Adrenal gland (tissue), 5 donors: ENCODE measurements around the gene TSPAN15.

Experiments
- POLR2A ChIP-seq, 2 donors: fragments of 450-650 bp; IDR thresholded peaks; one replicate each; pipeline ENCODE4 v1.6.1; 2017; ENCODE audit warnings: antibody characterized with exemption in 2 of 2, mild to moderate bottlenecking in 2 of 2, moderate library complexity in 1 of 2
- TF ChIP-seq, protein P1 (sequence below), 6 experiments: fragments of 450-650 bp in 4 of 6; fragments of 200-600 bp in 2 of 6; sonication (generic) in 1 of 6; IDR thresholded peaks; 1 replicate in 5 of 6; 2 replicates in 1 of 6; pipeline versions ENCODE4 v1.5.1 to v1.8.0; 2016 to 2021; ENCODE audit warnings: antibody characterized with exemption in 6 of 6, mild to moderate bottlenecking in 2 of 6, moderate library complexity in 1 of 6
- donor health status: DM: no; HTN: no; CAD: no.

DNA sequence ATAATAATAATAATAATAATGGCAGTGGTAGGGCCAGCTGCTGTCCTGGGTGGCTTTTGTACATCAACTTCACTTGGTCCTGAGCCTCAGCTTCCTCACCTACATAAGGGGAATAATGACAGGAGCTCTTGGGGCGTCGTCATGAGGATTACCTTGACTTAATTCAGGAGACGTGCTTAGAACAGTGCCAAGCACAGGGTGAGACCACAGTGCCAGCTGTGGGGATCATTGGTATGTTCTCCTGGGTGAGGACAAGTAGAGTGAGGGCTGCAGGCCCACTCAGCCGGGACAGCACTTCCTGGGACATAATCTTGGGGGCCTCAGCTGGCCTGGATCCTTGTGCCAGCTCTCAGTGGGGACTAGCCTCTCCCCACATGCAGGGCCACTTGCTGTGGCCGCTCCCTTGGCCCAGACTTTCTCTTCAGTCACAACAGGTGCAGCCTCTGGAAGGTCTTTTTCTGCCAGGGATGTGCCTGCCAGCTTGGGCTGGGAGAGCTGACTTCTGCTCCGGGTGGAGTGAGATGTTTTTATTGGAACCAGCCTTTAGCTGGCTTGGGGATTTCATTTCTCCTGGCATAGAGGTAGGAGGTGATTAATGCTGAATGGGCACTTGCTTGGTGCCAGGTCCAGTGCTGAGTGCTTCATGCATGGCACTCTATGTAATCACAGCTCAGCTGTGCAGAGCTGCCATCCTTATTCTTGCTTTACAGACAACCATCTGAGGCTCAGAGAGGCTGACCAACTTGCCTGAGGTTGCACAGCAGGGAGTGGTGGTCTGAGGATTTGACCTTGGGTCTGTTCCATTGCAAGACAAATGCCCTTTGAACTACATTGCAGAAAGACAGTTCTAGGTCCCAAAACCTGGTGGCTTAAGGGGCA lies 45.3 kb downstream of the TSPAN15 start:
- TF ChIP-seq POLR2A (IDR thresholded peaks at IDR 0.05), result no peak
- TF ChIP-seq, protein P1, sequence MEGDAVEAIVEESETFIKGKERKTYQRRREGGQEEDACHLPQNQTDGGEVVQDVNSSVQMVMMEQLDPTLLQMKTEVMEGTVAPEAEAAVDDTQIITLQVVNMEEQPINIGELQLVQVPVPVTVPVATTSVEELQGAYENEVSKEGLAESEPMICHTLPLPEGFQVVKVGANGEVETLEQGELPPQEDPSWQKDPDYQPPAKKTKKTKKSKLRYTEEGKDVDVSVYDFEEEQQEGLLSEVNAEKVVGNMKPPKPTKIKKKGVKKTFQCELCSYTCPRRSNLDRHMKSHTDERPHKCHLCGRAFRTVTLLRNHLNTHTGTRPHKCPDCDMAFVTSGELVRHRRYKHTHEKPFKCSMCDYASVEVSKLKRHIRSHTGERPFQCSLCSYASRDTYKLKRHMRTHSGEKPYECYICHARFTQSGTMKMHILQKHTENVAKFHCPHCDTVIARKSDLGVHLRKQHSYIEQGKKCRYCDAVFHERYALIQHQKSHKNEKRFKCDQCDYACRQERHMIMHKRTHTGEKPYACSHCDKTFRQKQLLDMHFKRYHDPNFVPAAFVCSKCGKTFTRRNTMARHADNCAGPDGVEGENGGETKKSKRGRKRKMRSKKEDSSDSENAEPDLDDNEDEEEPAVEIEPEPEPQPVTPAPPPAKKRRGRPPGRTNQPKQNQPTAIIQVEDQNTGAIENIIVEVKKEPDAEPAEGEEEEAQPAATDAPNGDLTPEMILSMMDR (IDR thresholded peaks at IDR 0.05), result no peak
